ENCODE results near the gene PDSS2.

DNA sequence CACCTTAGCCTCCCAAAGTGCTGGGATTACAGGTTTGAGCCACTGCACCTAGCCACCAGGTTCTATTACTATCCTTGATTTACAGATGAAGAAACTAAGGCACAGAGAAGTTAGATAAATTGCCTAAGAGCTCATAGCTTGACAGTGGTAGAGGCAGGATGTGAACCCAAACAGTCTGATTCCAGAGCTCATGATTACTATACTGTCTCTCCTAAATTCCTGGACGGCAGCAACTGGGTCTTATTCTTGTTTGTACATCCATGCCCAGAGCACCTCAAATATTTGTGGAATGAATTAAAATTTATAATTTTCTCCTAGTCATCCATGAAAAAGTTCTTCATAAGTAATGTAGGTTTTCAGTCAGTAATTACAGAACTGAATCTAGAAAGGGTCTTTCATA is 15.1 kb downstream of the PDSS2 start:
- TF ChIP-seq CTCF (IDR thresholded peaks at IDR 0.05; ENCODE audit: low read depth, low read length) (no peak), POLR2A (IDR thresholded peaks at IDR 0.05; ENCODE audit: extremely low read depth, insufficient read length) (no peak), MYC (IDR thresholded peaks at IDR 0.05; ENCODE audit: low read depth, low read length) (no peak)
- TF ChIP-seq, protein P1, sequence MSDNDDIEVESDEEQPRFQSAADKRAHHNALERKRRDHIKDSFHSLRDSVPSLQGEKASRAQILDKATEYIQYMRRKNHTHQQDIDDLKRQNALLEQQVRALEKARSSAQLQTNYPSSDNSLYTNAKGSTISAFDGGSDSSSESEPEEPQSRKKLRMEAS (IDR thresholded peaks at IDR 0.05; ENCODE audit: low read depth, low read length), result no peak
